GM18951 (cell line): ENCODE data around the gene CLEC2L.

ENCODE experiments used
- POLR2A ChIP-seq: IDR thresholded peaks from 4 replicates; pipeline ENCODE4 v1.6.1; 2011; ENCODE audit warnings: mild to moderate bottlenecking; ENCODE audit not compliant: insufficient read length, insufficient read depth; ENCODE audit errors: extremely low read depth
- in situ Hi-C: fragments of 300-500 bp; cut with MboI; formaldehyde crosslinking; loops from one replicate; pipeline ENCODE4 v1.12.0; 2022; ENCODE audit warnings: low sequenced_read_pairs, mixed read lengths, inconsistent platforms; ENCODE audit not compliant: unreplicated experiment

Gene CLEC2L

DNA sequence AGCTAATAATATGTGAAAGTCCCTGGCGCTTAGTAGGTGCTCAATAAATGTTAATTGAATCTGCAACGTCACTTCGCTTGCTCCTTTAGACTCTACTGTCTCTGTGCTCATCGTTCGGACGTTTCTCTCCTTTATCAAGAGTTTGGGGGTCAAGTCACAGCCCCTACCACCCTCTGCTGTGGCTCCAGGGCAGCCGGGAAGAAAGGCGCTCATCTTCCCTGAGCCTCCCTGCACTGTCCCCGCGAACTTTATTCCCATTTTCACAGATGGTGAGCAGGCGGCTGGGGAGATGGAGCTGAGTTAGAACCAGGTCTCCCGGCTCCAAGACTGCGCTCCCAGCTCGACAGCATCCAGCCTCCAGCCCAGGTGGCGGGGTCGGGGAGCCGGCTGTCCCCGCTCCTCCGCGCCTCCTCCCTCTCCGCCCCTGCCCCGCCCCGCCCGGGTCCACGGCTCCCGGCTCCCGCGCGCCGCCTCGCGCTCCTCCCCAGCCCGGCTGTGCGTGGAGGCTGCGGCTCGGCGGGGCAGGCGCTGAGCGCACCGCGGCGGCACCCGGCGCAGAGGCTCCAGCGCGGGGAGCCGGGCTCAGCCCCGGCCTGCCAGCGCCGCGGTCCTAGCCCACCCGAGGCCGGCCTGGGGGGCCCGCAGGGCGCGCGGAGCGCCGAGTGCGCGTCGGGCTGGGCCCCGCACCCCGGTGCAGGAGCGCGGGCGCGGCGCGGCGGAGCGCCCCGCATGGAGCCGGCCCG is at the start of gene CLEC2L:
CLEC2L (plus strand) TSS at position 487 of the 743 bp plus-strand sequence; CDS start at position 730, 243 bp downstream.
- TF ChIP-seq POLR2A, result no peak
- in situ Hi-C loops, result no loop called here

DNA sequence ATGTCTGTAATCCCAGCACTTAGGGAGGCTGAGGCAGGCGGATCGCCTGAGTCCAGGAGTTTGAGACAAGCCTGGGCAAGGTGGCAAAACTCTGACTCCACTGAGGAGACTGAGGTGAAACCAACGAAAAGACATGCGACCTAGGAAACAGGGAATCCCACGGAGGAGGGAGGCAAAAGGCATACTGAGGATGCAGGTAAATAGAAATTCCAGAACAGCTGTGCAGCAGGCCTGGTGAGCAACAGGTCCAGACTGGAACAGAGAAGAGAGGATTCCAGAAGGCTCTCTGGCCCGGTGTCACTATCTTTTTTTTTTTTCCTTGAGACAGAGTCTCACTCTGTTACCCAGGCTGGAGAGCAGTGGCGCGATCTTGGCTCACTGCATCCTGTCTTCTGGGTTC is 47.3 kb upstream of the CLEC2L start:
- TF ChIP-seq POLR2A, result no peak

DNA sequence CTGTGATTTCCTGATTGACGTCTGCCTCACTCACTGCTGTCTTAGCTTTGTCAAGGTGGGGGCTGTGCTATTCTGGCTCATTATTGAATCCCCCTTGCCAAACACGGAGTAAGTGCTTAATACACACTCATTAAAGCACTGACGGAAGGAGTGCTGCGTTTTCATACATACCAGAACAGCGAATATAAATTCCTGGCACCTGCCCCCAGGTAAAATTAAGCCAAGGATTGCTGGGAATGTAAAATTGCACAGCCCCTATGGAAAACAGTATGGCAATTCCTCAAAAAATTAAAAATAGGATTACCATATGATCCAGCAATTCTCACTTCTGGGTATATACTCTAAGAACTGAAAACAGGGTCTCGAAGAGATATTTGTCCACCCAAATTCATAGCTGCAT is 46.6 kb upstream of the CLEC2L start:
- in situ Hi-C loops, result no loop called here
- TF ChIP-seq POLR2A, result no peak

More for the DNA sequence above, 47.3 kb upstream of the CLEC2L start:
- in situ Hi-C loops, result no loop called here

DNA sequence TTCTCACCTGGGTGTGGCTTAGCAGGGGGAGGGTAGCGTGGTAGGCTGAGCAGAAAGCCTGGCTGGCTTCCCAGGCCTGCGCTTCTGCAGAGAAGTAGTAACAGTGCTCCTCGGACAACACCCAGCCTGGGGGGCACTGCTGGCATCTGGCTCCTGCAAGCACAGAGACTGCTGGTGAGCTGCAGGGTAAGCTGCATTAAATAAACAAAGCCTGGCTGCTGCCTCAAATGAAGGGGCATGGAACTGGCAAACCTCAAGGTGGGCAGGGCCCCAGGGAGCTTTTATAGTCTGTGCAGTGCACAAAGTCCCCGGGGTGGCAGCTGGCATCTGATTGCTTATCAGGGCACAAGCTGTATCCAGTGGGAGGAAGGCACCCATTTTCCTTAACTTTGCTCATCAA is 43.9 kb upstream of the CLEC2L start:
- no peak for TF ChIP-seq POLR2A
- in situ Hi-C loops, result no loop called here

DNA sequence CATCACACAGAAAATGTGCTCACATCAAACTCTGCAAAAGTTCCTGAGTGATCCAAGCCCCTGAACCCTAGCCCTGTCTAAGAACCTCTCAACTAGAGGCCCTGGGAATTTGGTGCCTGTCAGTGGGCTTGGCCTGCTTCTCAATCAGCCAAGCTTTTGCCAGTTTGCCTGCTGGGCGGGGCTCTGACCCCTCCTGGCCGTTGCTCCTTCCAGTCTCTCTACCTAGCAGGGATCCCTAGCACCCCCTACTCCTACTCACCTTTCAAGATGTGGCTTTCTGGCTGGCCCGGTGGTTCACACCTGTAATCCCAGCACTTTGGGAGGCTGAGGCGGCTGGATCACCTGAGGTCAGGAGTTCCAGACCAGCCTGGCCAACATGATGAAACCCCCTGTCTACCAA is 42.1 kb upstream of the CLEC2L start:
- in situ Hi-C loops, result no loop called here
- TF ChIP-seq POLR2A, result no peak

DNA sequence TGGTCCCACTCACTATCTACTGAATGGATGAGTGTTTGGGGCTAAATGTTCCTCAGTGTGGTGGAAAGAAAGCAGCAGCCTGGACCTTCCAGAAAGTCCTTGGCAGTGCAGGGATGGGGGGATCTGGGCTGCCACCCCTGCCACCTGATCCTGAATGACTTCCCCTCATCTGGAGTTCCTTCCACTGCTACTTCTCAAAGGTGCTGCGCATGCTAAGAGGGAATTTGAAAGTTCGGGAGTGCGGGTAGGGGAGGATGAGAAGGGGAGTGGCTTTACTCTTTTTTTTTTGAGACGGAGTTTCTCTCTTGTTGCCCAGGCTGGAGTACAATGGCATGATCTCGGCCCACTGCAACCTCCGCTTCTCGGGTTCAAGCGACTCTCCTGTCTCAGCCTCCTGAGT is 41.4 kb upstream of the CLEC2L start:
- no peak for TF ChIP-seq POLR2A
- in situ Hi-C loops, result no loop called here

DNA sequence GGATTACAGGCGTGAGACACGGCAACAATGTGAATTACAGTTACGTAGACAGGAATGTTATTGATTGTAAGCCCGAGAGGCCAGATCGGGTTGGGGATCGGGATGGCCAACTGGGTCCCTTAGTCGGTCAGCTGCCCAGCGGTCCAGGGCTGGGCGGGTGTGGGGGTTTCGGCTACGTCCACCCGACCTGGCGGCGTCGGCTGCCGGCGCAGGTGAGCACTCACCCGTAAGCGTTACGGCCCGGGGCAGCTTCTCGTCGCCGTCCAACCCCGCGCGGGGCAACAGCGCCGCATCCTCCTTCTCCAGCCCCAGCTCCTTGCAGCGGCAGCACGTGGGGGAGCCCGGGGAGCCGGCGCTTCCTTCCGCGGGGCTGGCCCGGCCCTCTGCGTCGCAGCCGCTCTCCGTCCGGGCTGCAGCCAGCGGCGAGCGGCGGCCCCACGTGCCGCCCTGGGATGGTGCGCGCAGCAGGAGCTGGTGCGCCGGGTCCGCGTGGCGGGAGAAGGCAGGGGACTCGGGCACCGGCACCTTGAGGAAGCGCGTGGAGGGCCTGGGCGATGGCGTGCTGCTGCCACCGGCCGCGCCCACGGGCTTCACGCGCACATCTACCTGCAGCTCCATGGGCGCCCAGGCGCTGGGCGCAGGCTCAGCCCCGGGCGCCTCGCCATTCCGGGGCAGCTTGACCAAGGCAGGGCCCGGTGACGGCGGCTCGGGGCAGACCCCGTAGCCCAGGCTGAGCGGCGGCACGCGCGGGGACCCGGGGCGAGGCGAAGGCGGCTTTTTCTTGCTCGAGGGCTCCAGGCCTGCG is 40.6 kb upstream of the CLEC2L start:
- in situ Hi-C loops, result no loop called here
- TF ChIP-seq POLR2A, result no peak

DNA sequence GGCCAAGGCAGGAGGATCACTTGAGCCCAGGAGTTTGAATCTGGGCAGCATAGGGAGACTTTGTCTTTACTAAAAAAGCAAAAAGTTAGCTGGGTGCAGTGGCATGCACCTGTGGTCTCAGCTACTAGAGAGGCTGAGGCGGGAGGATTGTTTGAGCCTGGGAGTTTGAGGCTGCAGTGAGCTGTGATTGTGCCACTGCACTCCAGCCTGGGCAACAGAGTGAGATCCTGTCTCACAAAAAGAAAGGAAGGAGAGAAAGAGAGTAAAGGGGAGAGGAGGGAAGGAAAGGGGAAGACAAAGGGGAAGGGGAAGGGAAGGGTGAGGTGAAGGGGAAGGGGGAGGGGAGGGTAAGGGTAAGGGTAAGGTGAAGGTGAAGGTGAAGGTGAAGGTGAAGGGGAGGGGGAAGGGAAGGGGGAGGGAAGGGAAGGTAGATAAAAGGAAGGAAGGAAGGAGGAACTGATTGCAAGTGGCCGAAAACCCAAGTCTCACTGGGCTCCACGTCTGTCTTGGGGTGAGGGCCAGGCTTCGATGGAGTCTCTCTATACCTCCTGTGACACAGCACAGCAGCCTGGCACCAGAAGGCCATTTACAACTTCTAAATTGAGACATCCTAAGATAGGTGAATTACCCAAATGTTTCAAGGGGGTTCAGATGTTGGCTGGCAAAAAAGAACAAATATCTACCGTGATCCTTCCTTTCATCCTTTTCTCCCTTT is 36.0 kb upstream of the CLEC2L start:
- no peak for TF ChIP-seq POLR2A
- in situ Hi-C loops, result no loop called here

DNA sequence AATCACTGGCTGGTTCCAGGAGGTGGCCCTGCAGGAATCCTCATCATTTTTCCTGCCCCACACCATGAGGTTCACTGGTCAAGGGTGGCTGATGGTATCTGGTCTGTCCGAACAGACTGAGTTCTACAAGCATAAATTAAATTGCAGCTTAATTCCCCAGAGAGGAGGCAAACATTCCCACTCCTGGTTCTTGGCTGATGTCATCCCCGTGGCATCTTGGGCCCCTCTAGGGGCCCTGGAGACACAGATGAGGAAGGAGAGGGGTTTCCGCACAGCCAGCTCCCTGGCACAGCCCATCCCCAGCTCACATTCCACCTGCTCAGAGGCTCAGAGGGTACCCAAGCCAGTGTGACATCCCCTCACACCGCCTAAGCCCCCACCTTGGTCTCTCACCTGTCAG is 34.7 kb upstream of the CLEC2L start:
- no peak for TF ChIP-seq POLR2A
- in situ Hi-C loops, result no loop called here

DNA sequence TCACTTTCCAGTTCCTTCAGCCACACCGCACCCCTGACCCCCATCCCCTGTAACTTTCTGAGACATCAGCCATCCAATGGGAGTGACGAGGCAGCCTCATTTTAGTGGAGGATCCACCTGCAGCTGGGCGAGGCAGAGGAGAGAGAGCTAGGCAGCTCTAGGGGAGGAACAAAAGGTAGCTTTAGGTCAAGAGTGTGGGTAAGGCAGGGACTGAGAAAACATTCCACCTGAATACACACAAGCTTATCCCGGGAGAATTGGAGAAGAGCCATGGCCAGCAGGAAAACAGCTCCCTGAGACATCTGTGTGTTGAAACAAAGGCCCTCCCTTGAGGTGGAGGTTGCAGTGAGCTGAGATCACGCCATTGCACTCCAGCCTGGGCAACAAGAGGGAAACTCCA is 33.4 kb upstream of the CLEC2L start:
- no peak for TF ChIP-seq POLR2A
- in situ Hi-C loops, result no loop called here

DNA sequence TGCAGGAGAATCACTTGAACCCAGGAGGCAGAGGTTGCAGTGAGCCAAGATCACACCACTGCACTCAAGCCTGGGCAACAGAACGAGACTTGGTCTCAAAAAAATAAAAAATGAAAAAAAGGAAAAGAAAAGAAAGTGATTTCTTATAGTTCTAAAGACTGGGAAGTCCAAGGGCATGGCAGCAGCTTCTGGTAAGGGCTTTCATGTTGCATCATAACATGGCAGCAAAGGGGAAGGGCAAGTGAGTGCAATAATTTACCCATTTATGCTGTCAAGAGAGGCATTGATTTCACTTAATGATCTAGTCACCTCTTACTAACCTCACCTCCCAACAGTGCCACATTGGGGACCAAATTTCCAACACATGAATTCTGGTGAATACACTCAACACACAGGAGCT is 31.2 kb upstream of the CLEC2L start:
- in situ Hi-C loops, result no loop called here
- no peak for TF ChIP-seq POLR2A

DNA sequence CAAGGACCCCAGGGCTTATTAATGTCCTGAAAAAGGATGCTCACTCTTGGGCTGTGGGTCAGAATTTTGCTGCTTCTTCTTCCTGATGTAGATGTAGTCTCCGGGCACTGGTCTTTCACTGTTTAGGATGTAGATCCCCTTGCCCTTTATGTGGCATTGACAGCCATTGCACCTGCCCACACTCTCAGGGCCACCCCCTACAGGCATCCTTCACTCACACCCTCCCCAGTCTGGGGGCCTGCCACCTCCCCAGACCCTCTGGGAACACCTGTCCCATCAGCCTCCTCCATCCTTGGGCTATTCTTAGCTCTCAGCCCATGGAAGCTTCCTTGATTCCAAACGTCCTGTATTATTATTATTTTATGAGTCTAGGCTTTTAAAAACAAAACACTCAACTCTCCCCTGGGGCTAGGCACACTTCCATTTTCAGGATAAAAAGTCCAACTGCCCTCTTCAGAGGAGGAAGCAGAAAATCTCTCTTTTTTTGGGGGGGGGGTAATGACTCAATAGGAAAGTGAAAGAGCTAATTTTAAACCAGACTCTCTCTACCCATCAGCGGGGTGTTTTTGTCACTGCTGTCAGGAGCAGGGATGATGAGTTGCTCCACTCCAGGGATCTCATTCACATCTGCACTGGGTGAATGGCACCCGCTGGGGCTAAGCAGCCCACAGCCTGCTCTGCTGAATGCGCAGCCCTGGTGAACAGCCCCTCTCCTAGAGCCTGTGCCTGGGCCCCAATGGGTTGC is 28.5 kb upstream of the CLEC2L start:
- in situ Hi-C loops, result no loop called here
- no peak for TF ChIP-seq POLR2A
